HEK293 (cell line): Measurements from ENCODE around the gene KPNA1.

ENCODE experiments used
- EGR2 ChIP-seq: fragments of 450-650 bp; formaldehyde crosslinking; IDR thresholded peaks from 2 replicates; pipeline ENCODE4 v1.5.1; 2016; ENCODE audit warnings: low read depth, missing biosample characterization, missing genetic modification characterization
- KLF10 ChIP-seq: fragments of 450-650 bp; IDR thresholded peaks from 2 replicates; pipeline ENCODE4 v1.5.1; 2018; ENCODE audit warnings: missing biosample characterization, mild to moderate bottlenecking, missing genetic modification characterization
- KLF9 ChIP-seq: fragments of 450-650 bp; formaldehyde crosslinking; IDR thresholded peaks from 2 replicates; pipeline ENCODE4 v1.5.1; 2016; ENCODE audit warnings: missing biosample characterization, missing genetic modification characterization, low read depth
- YY1 ChIP-seq: fragments of 450-650 bp; formaldehyde crosslinking; IDR thresholded peaks from 2 replicates; pipeline ENCODE4 v1.5.1; 2018; ENCODE audit warnings: missing biosample characterization, missing genetic modification characterization
- ZBTB1 ChIP-seq: fragments of 450-650 bp; formaldehyde crosslinking; IDR thresholded peaks from 2 replicates; pipeline ENCODE4 v1.5.1; 2016; ENCODE audit warnings: missing biosample characterization, missing genetic modification characterization
- ZFP37 ChIP-seq: fragments of 450-650 bp; formaldehyde crosslinking; IDR thresholded peaks from 2 replicates; pipeline ENCODE4 v1.5.1; 2016; ENCODE audit warnings: missing biosample characterization, missing genetic modification characterization
- ZNF138 ChIP-seq: fragments of 450-650 bp; formaldehyde crosslinking; IDR thresholded peaks from 2 replicates; pipeline ENCODE4 v1.5.1; 2016; ENCODE audit warnings: missing biosample characterization, missing genetic modification characterization, borderline replicate concordance
- ZNF214 ChIP-seq: fragments of 450-650 bp; formaldehyde crosslinking; IDR thresholded peaks from 2 replicates; pipeline ENCODE4 v1.5.1; 2017; ENCODE audit warnings: missing biosample characterization, mild to moderate bottlenecking, missing genetic modification characterization, borderline replicate concordance
- ZNF23 ChIP-seq: fragments of 450-650 bp; formaldehyde crosslinking; IDR thresholded peaks from 2 replicates; pipeline ENCODE4 v1.5.1; 2016; ENCODE audit warnings: missing biosample characterization, missing genetic modification characterization, borderline replicate concordance
- ZNF24 ChIP-seq: fragments of 450-650 bp; formaldehyde crosslinking; IDR thresholded peaks from 2 replicates; pipeline ENCODE4 v1.5.1; 2016; ENCODE audit warnings: missing biosample characterization, missing genetic modification characterization
- ZNF324 ChIP-seq: fragments of 450-650 bp; formaldehyde crosslinking; IDR thresholded peaks from 2 replicates; pipeline ENCODE4 v1.5.1; 2016; ENCODE audit warnings: missing biosample characterization, missing genetic modification characterization
- ZNF426 ChIP-seq: fragments of 450-650 bp; formaldehyde crosslinking; IDR thresholded peaks from 2 replicates; pipeline ENCODE4 v1.5.1; 2017; ENCODE audit warnings: missing biosample characterization, missing genetic modification characterization, mild to moderate bottlenecking, inconsistent platforms, moderate library complexity
- ZNF514 ChIP-seq: fragments of 450-650 bp; formaldehyde crosslinking; IDR thresholded peaks from 2 replicates; pipeline ENCODE4 v1.5.1; 2016; ENCODE audit warnings: missing biosample characterization, missing genetic modification characterization
- ZNF558 ChIP-seq: fragments of 450-650 bp; formaldehyde crosslinking; IDR thresholded peaks from 2 replicates; pipeline ENCODE4 v1.5.1; 2016; ENCODE audit warnings: missing biosample characterization, missing genetic modification characterization
- ZNF561 ChIP-seq: fragments of 450-650 bp; IDR thresholded peaks from 2 replicates; pipeline ENCODE4 v1.5.1; 2018; ENCODE audit warnings: missing biosample characterization, missing genetic modification characterization, borderline replicate concordance
- ZNF629 ChIP-seq: fragments of 450-650 bp; formaldehyde crosslinking; IDR thresholded peaks from 2 replicates; pipeline ENCODE4 v1.5.1; 2017; ENCODE audit warnings: missing biosample characterization, missing genetic modification characterization
- ZNF654 ChIP-seq: fragments of 450-650 bp; formaldehyde crosslinking; IDR thresholded peaks from 2 replicates; pipeline ENCODE4 v1.5.1; 2016; ENCODE audit warnings: low read depth, missing biosample characterization, missing genetic modification characterization
- ZNF776 ChIP-seq: fragments of 450-650 bp; formaldehyde crosslinking; IDR thresholded peaks from 2 replicates; pipeline ENCODE4 v1.5.0; 2017; ENCODE audit warnings: missing biosample characterization, missing genetic modification characterization, borderline replicate concordance
- ZNF792 ChIP-seq: fragments of 450-650 bp; formaldehyde crosslinking; IDR thresholded peaks from 2 replicates; pipeline ENCODE4 v1.5.1; 2016; ENCODE audit warnings: missing biosample characterization, missing genetic modification characterization
- ZNF830 ChIP-seq: fragments of 450-650 bp; IDR thresholded peaks from 2 replicates; pipeline ENCODE4 v1.5.0; 2018; ENCODE audit warnings: missing biosample characterization, missing genetic modification characterization, low read depth, mild to moderate bottlenecking, moderate library complexity
- ZNF843 ChIP-seq: fragments of 450-650 bp; formaldehyde crosslinking; IDR thresholded peaks from 2 replicates; pipeline ENCODE4 v1.5.1; 2016; ENCODE audit warnings: missing biosample characterization, missing genetic modification characterization
- ZSCAN23 ChIP-seq: fragments of 450-650 bp; formaldehyde crosslinking; IDR thresholded peaks from 2 replicates; pipeline ENCODE4 v1.5.1; 2016; ENCODE audit warnings: missing biosample characterization, missing genetic modification characterization
- TF ChIP-seq, protein P1 (sequence below): fragments of 450-650 bp; formaldehyde crosslinking; IDR thresholded peaks from 2 replicates; pipeline ENCODE4 v1.5.1; 2017; ENCODE audit warnings: missing biosample characterization, missing genetic modification characterization
- TF ChIP-seq, protein P2 (sequence below): fragments of 450-650 bp; formaldehyde crosslinking; IDR thresholded peaks from 2 replicates; pipeline ENCODE4 v1.5.1; 2016; ENCODE audit warnings: missing biosample characterization, missing genetic modification characterization
- TF ChIP-seq, protein P3 (sequence below): fragments of 450-650 bp; formaldehyde crosslinking; IDR thresholded peaks from 2 replicates; pipeline ENCODE4 v1.5.1; 2016; ENCODE audit warnings: missing biosample characterization, missing genetic modification characterization
- TF ChIP-seq, protein P4 (sequence below): fragments of 450-650 bp; formaldehyde crosslinking; IDR thresholded peaks from 2 replicates; pipeline ENCODE4 v1.5.1; 2016; ENCODE audit warnings: missing biosample characterization, missing genetic modification characterization
- TF ChIP-seq, protein P5 (sequence below): fragments of 450-650 bp; formaldehyde crosslinking; IDR thresholded peaks from 2 replicates; pipeline ENCODE4 v1.5.1; 2016; ENCODE audit warnings: missing biosample characterization, missing genetic modification characterization
- TF ChIP-seq, protein P6 (sequence below): fragments of 450-650 bp; formaldehyde crosslinking; IDR thresholded peaks from 2 replicates; pipeline ENCODE4 v1.5.1; 2017; ENCODE audit warnings: missing biosample characterization, missing genetic modification characterization

KPNA1 gene

DNA sequence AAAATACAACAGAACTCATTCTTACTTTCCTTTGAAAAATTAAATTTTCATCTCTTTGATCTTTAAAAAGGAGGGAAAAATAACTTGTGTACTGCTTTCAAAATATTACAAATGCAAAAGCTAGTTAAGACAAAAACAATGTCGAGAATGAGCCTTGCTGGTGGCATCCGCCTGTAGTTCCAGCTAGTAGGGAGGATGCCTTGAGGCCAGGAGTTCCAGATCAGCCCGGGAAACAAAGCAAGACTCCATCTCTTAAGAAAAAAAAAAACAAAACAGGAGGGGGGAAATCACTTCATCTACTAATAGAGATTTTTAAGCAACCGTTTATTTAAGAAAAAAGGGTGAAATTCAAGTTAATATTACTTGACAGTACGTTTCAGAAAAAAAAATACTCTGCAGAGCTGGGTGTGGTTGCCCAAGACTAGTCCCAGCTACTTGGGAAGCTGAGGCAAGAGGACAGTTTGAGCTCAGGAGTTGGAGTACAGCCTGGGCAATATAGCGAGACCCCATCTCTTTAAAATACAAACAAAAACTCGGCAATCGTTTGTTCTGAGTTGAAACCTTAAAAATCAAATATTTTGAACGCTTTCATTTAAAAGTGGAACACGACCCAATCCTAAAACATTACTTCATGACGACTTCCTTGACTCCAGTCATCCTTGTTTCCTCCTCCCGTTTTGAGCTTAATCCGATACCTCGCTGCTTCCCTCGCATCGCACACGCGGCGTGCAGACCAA, 1.2 kb downstream of the KPNA1 start (continued):
- TF ChIP-seq, protein P1, sequence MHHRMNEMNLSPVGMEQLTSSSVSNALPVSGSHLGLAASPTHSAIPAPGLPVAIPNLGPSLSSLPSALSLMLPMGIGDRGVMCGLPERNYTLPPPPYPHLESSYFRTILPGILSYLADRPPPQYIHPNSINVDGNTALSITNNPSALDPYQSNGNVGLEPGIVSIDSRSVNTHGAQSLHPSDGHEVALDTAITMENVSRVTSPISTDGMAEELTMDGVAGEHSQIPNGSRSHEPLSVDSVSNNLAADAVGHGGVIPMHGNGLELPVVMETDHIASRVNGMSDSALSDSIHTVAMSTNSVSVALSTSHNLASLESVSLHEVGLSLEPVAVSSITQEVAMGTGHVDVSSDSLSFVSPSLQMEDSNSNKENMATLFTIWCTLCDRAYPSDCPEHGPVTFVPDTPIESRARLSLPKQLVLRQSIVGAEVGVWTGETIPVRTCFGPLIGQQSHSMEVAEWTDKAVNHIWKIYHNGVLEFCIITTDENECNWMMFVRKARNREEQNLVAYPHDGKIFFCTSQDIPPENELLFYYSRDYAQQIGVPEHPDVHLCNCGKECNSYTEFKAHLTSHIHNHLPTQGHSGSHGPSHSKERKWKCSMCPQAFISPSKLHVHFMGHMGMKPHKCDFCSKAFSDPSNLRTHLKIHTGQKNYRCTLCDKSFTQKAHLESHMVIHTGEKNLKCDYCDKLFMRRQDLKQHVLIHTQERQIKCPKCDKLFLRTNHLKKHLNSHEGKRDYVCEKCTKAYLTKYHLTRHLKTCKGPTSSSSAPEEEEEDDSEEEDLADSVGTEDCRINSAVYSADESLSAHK (tag by site-specific recombination), result no peak
- no peak for TF ChIP-seq ZNF138 (tag by site-specific recombination)
- no peak for TF ChIP-seq ZNF23 (tag by site-specific recombination)
- TF ChIP-seq ZNF214, result no peak
- no peak for TF ChIP-seq ZNF654 (tag by site-specific recombination)
- TF ChIP-seq KLF9, result peak; percentile 27; the same call in 1 of the 2 replicates
- no peak for TF ChIP-seq ZNF558 (tag by site-specific recombination)
- no peak for TF ChIP-seq ZFP37 (tag by site-specific recombination)
- TF ChIP-seq, protein P2, sequence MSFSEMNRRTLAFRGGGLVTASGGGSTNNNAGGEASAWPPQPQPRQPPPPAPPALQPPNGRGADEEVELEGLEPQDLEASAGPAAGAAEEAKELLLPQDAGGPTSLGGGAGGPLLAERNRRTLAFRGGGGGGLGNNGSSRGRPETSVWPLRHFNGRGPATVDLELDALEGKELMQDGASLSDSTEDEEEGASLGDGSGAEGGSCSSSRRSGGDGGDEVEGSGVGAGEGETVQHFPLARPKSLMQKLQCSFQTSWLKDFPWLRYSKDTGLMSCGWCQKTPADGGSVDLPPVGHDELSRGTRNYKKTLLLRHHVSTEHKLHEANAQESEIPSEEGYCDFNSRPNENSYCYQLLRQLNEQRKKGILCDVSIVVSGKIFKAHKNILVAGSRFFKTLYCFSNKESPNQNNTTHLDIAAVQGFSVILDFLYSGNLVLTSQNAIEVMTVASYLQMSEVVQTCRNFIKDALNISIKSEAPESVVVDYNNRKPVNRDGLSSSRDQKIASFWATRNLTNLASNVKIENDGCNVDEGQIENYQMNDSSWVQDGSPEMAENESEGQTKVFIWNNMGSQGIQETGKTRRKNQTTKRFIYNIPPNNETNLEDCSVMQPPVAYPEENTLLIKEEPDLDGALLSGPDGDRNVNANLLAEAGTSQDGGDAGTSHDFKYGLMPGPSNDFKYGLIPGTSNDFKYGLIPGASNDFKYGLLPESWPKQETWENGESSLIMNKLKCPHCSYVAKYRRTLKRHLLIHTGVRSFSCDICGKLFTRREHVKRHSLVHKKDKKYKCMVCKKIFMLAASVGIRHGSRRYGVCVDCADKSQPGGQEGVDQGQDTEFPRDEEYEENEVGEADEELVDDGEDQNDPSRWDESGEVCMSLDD (tag by site-specific recombination), result no peak
- no peak for TF ChIP-seq ZNF561 (tag by site-specific recombination)
- TF ChIP-seq, protein P3, sequence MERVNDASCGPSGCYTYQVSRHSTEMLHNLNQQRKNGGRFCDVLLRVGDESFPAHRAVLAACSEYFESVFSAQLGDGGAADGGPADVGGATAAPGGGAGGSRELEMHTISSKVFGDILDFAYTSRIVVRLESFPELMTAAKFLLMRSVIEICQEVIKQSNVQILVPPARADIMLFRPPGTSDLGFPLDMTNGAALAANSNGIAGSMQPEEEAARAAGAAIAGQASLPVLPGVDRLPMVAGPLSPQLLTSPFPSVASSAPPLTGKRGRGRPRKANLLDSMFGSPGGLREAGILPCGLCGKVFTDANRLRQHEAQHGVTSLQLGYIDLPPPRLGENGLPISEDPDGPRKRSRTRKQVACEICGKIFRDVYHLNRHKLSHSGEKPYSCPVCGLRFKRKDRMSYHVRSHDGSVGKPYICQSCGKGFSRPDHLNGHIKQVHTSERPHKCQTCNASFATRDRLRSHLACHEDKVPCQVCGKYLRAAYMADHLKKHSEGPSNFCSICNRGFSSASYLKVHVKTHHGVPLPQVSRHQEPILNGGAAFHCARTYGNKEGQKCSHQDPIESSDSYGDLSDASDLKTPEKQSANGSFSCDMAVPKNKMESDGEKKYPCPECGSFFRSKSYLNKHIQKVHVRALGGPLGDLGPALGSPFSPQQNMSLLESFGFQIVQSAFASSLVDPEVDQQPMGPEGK, result no peak
- no peak for TF ChIP-seq ZNF792
- TF ChIP-seq ZNF24 (tag by site-specific recombination), result no peak
- TF ChIP-seq YY1 (tag by site-specific recombination), result no peak
- TF ChIP-seq ZNF324 (tag by site-specific recombination), result 0 out of 2 replicates have a peak, but pooled peaks have one; percentile 39
- peak; percentile 51; the same call in 1 of the 2 replicates for TF ChIP-seq ZNF629
- no peak for TF ChIP-seq EGR2 (tag by site-specific recombination)
- TF ChIP-seq KLF10 (tag by site-specific recombination), result 0 out of 2 replicates have a peak, but pooled peaks have one; percentile 14
- TF ChIP-seq ZNF776 (tag by site-specific recombination), result no peak
- TF ChIP-seq, protein P4, sequence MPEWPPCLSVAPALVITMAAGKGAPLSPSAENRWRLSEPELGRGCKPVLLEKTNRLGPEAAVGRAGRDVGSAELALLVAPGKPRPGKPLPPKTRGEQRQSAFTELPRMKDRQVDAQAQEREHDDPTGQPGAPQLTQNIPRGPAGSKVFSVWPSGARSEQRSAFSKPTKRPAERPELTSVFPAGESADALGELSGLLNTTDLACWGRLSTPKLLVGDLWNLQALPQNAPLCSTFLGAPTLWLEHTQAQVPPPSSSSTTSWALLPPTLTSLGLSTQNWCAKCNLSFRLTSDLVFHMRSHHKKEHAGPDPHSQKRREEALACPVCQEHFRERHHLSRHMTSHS (tag by site-specific recombination), result no peak
- no peak for TF ChIP-seq ZSCAN23 (tag by site-specific recombination)
- no peak for TF ChIP-seq ZNF426 (tag by site-specific recombination)
- no peak for TF ChIP-seq ZNF830 (tag by site-specific recombination)
- TF ChIP-seq, protein P5, sequence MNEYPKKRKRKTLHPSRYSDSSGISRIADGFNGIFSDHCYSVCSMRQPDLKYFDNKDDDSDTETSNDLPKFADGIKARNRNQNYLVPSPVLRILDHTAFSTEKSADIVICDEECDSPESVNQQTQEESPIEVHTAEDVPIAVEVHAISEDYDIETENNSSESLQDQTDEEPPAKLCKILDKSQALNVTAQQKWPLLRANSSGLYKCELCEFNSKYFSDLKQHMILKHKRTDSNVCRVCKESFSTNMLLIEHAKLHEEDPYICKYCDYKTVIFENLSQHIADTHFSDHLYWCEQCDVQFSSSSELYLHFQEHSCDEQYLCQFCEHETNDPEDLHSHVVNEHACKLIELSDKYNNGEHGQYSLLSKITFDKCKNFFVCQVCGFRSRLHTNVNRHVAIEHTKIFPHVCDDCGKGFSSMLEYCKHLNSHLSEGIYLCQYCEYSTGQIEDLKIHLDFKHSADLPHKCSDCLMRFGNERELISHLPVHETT (tag by site-specific recombination), result no peak
- no peak for TF ChIP-seq ZNF514
- TF ChIP-seq ZNF843 (tag by site-specific recombination), result no peak
- TF ChIP-seq, protein P6, sequence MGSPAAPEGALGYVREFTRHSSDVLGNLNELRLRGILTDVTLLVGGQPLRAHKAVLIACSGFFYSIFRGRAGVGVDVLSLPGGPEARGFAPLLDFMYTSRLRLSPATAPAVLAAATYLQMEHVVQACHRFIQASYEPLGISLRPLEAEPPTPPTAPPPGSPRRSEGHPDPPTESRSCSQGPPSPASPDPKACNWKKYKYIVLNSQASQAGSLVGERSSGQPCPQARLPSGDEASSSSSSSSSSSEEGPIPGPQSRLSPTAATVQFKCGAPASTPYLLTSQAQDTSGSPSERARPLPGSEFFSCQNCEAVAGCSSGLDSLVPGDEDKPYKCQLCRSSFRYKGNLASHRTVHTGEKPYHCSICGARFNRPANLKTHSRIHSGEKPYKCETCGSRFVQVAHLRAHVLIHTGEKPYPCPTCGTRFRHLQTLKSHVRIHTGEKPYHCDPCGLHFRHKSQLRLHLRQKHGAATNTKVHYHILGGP (tag by site-specific recombination), result no peak
- TF ChIP-seq ZBTB1, result no peak
